Measurements from ENCODE around the gene EZR.

Gene EZR

GRCh38 chr6:158725704-158726103 lies 93.5 kb downstream of the EZR start:
- no peak for DNase-seq (ENCODE audit: low spot score)

- DNase-seq (ENCODE audit: low spot score) = no peak
These were observed 96.9 kb downstream of the EZR start for GRCh38 chr6:158722176-158722729.

GRCh38 chr6:158718461-158719046 lies 100.6 kb downstream of the EZR start:
- DNase-seq (ENCODE audit: low spot score) = peak; percentile 24

DNA sequence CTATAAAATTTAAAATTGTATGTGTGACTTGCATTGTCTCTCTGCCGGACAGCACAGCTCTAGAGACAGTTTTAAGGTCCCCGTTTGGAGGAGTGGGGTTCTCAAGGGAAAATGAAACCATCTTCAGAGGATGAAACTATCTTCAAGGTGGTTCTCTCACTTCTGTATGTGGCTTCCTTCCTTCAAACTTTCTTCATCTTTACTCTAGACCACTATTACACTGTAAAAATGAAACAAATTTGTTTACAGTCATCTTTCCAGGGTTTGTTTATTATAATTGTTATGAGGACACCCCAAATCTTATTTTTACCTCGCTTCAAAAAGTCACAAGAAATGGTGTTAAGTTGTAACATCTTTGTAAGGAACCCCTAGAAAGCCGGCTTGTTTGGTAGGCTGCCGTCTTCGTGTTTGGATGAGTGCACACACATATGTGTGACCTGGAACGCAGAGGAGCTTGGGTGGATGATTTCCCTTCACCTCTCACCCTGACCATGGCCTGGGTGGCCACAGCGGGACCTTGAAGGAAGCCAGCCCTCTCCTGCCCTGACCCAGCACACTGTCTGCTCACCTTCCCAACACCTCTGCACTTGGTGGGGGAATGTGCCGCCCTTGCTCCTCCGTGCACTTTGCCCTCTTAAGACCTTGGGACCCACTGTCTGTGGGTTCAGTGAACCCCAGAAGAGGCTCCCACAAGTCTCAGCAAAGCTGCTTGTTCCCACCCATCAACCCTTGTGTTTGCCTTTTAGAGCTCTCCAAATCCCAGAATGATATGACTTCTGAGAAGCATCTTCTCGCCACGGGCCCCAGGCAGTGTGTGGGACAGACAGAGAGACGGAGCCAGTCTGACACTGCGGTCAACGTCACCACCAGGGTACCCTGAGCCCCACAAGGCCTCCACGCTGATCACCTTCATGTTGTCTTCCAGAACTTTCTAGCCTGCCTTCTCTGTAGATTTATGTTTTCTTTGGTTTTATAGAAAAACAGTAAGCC lies 101.5 kb downstream of the EZR start:
- DNase-seq (ENCODE audit: low spot score) = no peak

All from AG08396 (cell line).